ENCODE measurements around the gene AKAP6. TPM values are rescaled to one million over a fixed set of nuclear protein-coding genes. Genes with fewer than 3 reads are reported as not detected.

The AKAP6 gene
- total and polyA plus RNA-seq, 2 of the 8 experiments (the other 6 are each of a cell fraction or from before 2014, with no cell fraction given), result 0.09 to 0.89 TPM

- no peaks in the 10 kb centered on the region for H4K20me1 ChIP-seq (replicated peaks in 1 of 2; ENCODE audit: control insufficient read depth in 1 of 2, insufficient read depth in 2 of 2, low read length in 2 of 2)
- no peak overlapping the region for H3K23ac ChIP-seq (ENCODE audit: insufficient read length)
- H2AFZ ChIP-seq (ENCODE audit: low read length), result no peak overlapping the region
- H3K56ac ChIP-seq (replicated peaks; ENCODE audit: insufficient read length, low read depth, low read length), result no peak overlapping the region
- H3K4me2 ChIP-seq (ENCODE audit: insufficient read depth in 1 of 2, low read depth in 2 of 2, low read length in 2 of 2), result no peak overlapping the region
- H3K18ac ChIP-seq (ENCODE audit: extremely low read depth, low read length), result no peak overlapping the region
- no peak overlapping the region for H2BK5ac ChIP-seq (ENCODE audit: low read depth, low read length)
- no peaks in the 10 kb centered on the region for H3K9me3 ChIP-seq (ENCODE audit: insufficient read depth in 2 of 2, low read depth in 1 of 2, low read length in 1 of 2)
- no peak overlapping the region for H3K27ac ChIP-seq (ENCODE audit: low read depth, low read length)
- DNase-seq (ENCODE audit: low read depth in 1 of 2, low spot score in 2 of 2) (no peak), FAIRE-seq (no peak)
- no peak overlapping the region for H4K5ac ChIP-seq (ENCODE audit: insufficient read length, low read depth, low read length)
- H2BK12ac ChIP-seq (ENCODE audit: low read depth, low read length), result no peak overlapping the region
- H3K14ac ChIP-seq (ENCODE audit: insufficient read length), result no peak overlapping the region
- no peaks in the 10 kb centered on the region for H3K79me2 ChIP-seq (ENCODE audit: control insufficient read depth in 1 of 2, insufficient read depth in 2 of 2, low read length in 2 of 2)
- H3K4me3 ChIP-seq (ENCODE audit: extremely low read depth in 1 of 4, insufficient read depth in 2 of 4, low read depth in 3 of 4, low read length in 4 of 4), result no peak overlapping the region
- ChIA-PET POLR2A (ENCODE audit: partially characterized antibody) (no interaction called here), CTCF (ENCODE audit: partially characterized antibody) (no interaction called here)
- no peak for TF ChIP-seq RAD21 (IDR thresholded peaks at IDR 0.05 in 1 of 2, conservative IDR thresholded peaks at IDR 0.05 in 1 of 2; ENCODE audit: low read depth in 2 of 2, low read length in 2 of 2)
- TF ChIP-seq PHF8 (conservative IDR thresholded peaks at IDR 0.05; ENCODE audit: low read depth, low read length), result no peak
- no peak for TF ChIP-seq CBX5 (IDR thresholded peaks at IDR 0.05; ENCODE audit: low read depth, low read length)
- no peaks in the 10 kb centered on the region for H3K27me3 ChIP-seq (replicated peaks in 1 of 4; ENCODE audit: control insufficient read depth in 3 of 4, extremely low read depth in 1 of 4, insufficient read depth in 3 of 4, low read length in 3 of 4)
- no peaks in the 10 kb centered on the region; the same call in 1 of the 2 replicates for H3K23me2 ChIP-seq (ENCODE audit: low read depth, low read length)
- no peak overlapping the region for H2AK5ac ChIP-seq (ENCODE audit: low read depth, low read length)
- H4K91ac ChIP-seq (replicated peaks; ENCODE audit: insufficient read length, low read length), result no peak overlapping the region
- H3K4ac ChIP-seq (replicated peaks; ENCODE audit: insufficient read length, low read depth, low read length), result no peak overlapping the region
- H3K36me3 ChIP-seq (ENCODE audit: control insufficient read depth in 2 of 4, insufficient read depth in 4 of 4, low read length in 3 of 4), result no peaks in the 10 kb centered on the region
- no peak overlapping the region for H3K9ac ChIP-seq (replicated peaks in 1 of 4; ENCODE audit: extremely low read depth in 1 of 4, low read depth in 3 of 4, low read length in 3 of 4)
- no peak overlapping the region for H4K8ac ChIP-seq (ENCODE audit: extremely low read depth, insufficient read depth, low read length)
- H3K4me1 ChIP-seq (replicated peaks in 1 of 4; ENCODE audit: control insufficient read depth in 3 of 4, insufficient read depth in 4 of 4, low read length in 3 of 4), result no peaks in the 10 kb centered on the region
- no peaks in the 10 kb centered on the region for H3K79me1 ChIP-seq (ENCODE audit: low read depth, low read length)
- H2BK20ac ChIP-seq (ENCODE audit: low read length), result no peak overlapping the region
- H2BK120ac ChIP-seq (replicated peaks; ENCODE audit: low read depth, low read length), result no peak overlapping the region
- no peak overlapping the region for H2BK15ac ChIP-seq (ENCODE audit: low read length)
These were observed 243.7 kb downstream of the AKAP6 start for GRCh38 chr14:32572867-32573150.
